Measurements from ENCODE around the gene ASB15. TPM values are rescaled to one million over a fixed set of nuclear protein-coding genes. Genes with fewer than 3 reads are reported as not detected.

The ASB15 gene
- total and polyA plus RNA-seq, 3 donors from 2014 or later = 1.1 to 5.7 (median 2.4) TPM

- no peaks in the 10 kb centered on the region for H3K4me1 ChIP-seq
- WGBS, 2 donors = 86 to 93% methylated on average over 3 of the region's 3 CpGs
- no peak overlapping the region for H3K27ac ChIP-seq
- no peaks in the 10 kb centered on the region for H3K9me3 ChIP-seq
- TF ChIP-seq POLR2A (IDR thresholded peaks at IDR 0.05) (no peak), CTCF (IDR thresholded peaks at IDR 0.05) (no peak)
- H3K4me3 ChIP-seq = no peak overlapping the region
- intact Hi-C loops (cut with DNase I; ENCODE audit: low total_unique reads) = no loop called here
- H3K27me3 ChIP-seq = no peaks in the 10 kb centered on the region
- H3K36me3 ChIP-seq (ENCODE audit: low read depth, missing control alignments) = no peaks in the 10 kb centered on the region
- no peak for DNase-seq
These were observed 1.0 kb downstream of the ASB15 start for GRCh38 chr7:123602648-123603047.

- Histone ChIP-seq H3K4me3 (no peak overlapping the region), H3K27ac (no peak overlapping the region), H3K4me1 (no peaks in the 10 kb centered on the region), H3K36me3 (ENCODE audit: low read depth, missing control alignments) (no peaks in the 10 kb centered on the region), H3K27me3 (no peaks in the 10 kb centered on the region), H3K9me3 (no peaks in the 10 kb centered on the region)
- DNase-seq = no peak
- intact Hi-C loops (cut with DNase I; ENCODE audit: low total_unique reads) = no loop called here
- TF ChIP-seq CTCF (IDR thresholded peaks at IDR 0.05) (no peak), POLR2A (IDR thresholded peaks at IDR 0.05) (no peak)
- WGBS, 2 donors = 59% methylated on average over 3 of the region's 3 CpGs
These were observed 3.1 kb downstream of the ASB15 start for GRCh38 chr7:123604739-123605138.

- DNase-seq = no peak
- no peaks in the 10 kb centered on the region for H3K9me3 ChIP-seq
- H3K27ac ChIP-seq = no peak overlapping the region
- WGBS, 2 donors = 80 to 88% methylated on average over 4 of the region's 4 CpGs
- H3K4me3 ChIP-seq = no peak overlapping the region
- no peaks in the 10 kb centered on the region for H3K4me1 ChIP-seq
- intact Hi-C loops (cut with DNase I; ENCODE audit: low total_unique reads) = no loop called here
- no peaks in the 10 kb centered on the region for H3K27me3 ChIP-seq
- H3K36me3 ChIP-seq (ENCODE audit: low read depth, missing control alignments) = no peaks in the 10 kb centered on the region
- TF ChIP-seq POLR2A (IDR thresholded peaks at IDR 0.05) (no peak), CTCF (IDR thresholded peaks at IDR 0.05) (no peak)
These were observed 5.9 kb downstream of the ASB15 start for GRCh38 chr7:123607423-123607975.

GRCh38 chr7:123608991-123609882, 7.6 kb downstream of the ASB15 start:
- intact Hi-C loops (cut with DNase I; ENCODE audit: low total_unique reads) = no loop called here
- Histone ChIP-seq H3K4me1 (no peaks in the 10 kb centered on the region), H3K9me3 (no peaks in the 10 kb centered on the region), H3K27ac (no peak overlapping the region), H3K27me3 (no peaks in the 10 kb centered on the region), H3K36me3 (ENCODE audit: low read depth, missing control alignments) (no peaks in the 10 kb centered on the region), H3K4me3 (no peak overlapping the region)
- no peak for DNase-seq
- no peak for TF ChIP-seq POLR2A (IDR thresholded peaks at IDR 0.05)
- no peak for TF ChIP-seq CTCF (IDR thresholded peaks at IDR 0.05)
- WGBS, 2 donors = 83 to 85% methylated on average over 5 of the region's 5 CpGs
